Dedifferentiated amniotic fluid mesenchymal stem cell (primary cell): ENCODE results near the gene VPS8.

Experiments
- DNase-seq: peaks from one replicate; pipeline ENCODE4 v3.0.0-alpha.2; 2016; ENCODE audit errors: extremely low spot score

VPS8 gene

DNA sequence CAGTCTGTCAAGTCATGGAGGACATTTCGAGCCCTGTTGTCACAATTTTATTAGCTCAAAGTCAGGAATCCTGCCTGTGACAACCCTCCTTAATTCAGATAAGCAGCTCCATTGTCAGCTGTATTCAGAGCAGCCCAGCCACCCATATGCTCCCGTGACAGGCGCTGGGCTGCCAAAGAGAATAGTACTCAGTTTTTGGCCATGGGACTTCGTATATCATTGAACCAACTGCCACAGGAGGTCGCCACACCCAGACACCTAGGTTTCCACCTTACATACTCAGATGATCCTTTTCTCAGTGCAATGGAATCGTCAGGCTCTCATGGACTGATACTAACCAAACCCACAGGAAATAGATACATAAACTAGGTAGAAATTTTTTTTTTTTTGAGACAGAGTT, 240.7 kb downstream of the VPS8 start:
- DNase-seq, result no peak

DNA sequence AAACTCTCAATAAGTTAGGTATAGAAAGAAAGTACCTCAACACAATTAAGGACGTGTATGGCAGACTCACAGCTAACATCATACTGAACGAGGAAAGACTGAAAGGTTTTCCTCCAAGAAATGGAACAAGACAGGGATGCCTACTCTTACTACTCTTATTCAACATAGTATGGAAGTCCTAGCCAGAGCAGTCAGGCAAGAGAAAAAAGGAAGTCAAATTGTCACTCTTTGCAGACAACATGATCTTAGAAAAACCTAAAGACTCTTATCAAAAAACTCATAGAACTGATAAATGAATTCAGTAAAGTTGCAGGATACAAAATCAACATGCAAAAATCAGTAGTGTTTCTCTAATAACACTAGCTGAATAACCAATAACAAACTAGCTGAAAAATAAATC, 244.9 kb downstream of the VPS8 start:
- no peak for DNase-seq

DNA sequence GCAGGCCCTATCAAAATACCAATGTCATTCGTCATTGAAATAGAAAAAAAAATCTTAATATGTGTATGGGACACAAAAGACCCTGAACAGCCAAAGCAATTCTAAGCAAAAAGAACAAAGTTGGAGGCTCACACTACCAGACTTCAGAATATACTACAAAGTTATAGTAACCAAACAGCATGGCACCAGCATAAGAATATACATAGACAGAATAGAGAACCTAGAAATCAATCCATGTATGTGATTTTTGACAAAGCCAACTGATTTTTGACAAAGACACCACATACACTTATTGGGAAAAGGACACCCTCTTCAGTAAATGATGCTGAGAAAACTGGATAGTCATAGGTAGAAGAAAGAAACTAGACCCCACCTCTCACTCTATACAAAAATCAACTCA, 245.9 kb downstream of the VPS8 start:
- no peak for DNase-seq

DNA sequence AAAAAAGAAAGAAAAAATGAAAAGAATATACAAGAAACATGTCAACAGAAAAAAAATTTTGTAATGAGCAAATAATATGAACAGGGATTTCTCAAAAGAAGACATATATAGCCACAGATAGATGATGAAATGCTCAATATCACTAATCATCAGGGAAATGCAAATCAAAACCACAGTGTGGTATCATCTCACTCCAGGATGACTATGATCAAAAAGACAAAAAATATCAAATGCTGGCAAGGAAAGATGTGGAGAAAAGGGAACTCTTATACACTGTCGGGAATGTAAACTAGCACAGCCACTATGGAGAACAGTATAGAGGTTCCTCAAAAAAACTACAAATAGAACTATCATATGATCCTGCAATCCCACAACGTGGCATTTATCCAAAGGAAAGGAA, 246.8 kb downstream of the VPS8 start:
- DNase-seq, result no peak

DNA sequence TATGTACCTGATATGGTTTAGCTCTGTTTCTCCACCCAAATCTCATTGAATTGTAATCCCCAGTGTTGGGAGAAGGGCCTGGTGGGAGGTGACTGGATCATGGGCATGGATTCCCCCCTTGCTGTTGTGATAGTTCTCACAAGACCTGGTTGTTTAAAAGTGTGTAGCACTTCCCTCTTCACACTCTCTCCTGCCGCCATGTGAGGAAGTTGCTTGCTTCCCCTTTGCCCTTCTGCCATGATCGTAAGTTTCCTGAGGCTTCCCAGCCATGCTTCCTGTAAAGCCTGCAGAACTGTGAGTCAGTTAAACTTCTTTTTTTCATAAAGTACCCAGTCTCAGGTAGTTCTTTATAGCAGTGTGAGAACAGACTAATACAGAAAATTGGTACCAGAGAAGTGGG, 247.8 kb downstream of the VPS8 start:
- no peak for DNase-seq

DNA sequence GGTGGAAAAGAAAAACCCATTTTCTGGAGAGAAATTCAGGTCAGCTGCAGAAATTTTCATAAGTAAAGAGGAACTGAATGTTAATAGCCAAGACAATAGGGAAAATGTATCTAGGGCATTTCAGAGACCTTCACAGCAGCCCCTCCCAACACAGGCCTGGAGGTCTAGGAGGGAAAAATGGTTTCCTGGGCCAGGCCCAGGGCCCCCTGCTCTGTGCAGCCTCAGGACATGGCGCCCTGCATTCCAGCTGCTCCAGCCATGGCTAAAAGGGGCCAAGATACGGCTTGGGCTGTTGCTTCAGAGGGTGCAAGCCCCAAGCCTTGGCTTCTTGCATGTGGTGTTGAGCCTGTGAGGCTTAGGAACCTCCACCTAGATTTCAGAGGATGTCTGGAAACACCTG, 248.7 kb downstream of the VPS8 start:
- DNase-seq, result no peak

DNA sequence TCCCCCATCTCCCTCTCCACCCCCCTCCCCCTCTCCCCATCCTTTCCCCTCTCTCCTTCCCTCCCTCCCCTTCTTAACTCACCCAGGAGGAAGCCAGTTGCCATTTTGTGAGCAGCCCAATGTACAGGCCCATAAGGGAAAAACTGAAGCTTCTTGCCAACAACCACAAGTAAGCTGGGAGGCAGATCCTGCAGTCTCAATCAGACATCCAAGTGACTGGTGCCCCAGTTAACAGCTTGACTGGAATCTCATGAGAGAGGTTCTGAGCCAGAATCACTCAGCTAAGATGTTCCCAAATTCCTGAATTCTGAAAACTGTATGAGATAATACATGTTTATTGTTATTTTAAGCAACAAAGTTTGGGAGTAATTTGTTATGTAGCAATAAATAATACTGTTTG, 250.2 kb downstream of the VPS8 start:
- DNase-seq, result no peak

DNA sequence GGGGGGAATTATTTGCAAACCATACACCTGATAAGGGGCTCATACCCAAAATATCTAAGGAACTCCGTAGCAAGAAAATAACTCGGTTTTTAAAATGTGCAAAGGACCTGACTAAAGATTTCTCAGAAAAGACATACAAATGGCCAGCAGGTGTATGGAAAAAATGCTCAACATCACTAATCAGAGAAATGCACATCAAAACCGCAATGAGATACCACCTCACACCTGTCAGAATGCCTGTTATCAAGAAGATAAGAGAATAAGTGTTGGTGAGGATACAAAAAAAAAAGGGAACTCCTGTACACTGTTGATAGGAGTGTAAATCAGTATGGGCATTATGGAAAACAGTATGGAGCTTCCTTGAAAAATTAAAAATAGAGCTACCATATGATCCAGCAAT, 251.5 kb downstream of the VPS8 start:
- DNase-seq, result no peak

DNA sequence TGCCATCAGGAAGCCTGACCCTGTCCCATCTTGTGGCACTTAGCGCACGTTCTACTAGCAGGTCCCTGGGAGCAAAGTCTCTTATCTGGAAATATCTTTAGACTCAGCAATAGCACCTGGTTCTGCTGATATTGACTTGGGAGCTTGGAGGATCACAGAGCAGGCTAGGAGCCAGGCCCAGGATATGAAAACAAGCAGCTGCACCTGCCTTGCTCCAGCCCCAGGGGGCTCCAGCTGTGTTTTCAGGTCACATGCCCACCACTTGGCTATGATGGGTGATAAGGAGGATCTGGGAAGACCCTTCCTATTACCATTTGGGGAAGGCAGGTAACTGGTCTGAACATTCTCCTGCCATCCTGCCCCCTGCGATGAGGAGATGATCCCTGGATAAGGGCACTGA, 253.1 kb downstream of the VPS8 start:
- no peak for DNase-seq

DNA sequence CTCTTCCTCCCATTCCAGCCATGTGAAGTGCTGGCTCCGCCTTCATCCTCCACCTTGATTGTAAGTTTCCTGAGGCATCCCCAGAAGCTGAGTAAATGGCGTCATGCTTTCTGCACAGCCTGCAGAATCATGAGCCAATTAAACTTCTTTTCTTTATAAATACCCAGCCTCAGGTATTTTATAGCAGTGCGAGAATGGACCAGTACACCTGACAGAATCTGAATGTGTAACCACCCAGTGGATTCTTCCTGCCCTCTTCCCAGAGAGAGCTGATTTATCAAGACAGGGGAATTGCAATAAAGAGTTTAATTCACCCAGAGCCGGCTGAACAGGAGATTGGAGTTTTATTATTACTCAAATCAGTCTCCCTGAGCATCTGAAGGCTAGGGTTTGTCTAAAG, 254.3 kb downstream of the VPS8 start:
- no peak for DNase-seq

DNA sequence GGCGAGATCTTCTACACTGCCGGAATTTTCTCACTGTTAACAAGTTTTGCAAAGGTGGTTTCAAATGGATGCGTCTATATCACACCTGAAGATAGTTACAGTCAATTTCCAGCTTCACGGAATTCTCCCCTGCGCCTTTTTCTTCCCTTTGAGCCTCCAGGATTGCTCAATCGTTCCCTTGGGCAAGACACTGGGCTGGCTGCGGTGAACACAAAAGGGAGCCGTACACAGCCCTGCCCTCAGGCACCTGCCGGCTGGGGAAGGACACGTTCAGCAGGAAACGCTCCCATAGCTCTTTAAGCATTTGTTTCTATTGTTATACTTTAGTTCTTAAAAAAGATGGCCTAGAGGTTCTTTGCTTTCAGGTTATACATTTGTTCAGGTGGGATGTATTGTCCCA, 255.2 kb downstream of the VPS8 start:
- DNase-seq, result no peak

DNA sequence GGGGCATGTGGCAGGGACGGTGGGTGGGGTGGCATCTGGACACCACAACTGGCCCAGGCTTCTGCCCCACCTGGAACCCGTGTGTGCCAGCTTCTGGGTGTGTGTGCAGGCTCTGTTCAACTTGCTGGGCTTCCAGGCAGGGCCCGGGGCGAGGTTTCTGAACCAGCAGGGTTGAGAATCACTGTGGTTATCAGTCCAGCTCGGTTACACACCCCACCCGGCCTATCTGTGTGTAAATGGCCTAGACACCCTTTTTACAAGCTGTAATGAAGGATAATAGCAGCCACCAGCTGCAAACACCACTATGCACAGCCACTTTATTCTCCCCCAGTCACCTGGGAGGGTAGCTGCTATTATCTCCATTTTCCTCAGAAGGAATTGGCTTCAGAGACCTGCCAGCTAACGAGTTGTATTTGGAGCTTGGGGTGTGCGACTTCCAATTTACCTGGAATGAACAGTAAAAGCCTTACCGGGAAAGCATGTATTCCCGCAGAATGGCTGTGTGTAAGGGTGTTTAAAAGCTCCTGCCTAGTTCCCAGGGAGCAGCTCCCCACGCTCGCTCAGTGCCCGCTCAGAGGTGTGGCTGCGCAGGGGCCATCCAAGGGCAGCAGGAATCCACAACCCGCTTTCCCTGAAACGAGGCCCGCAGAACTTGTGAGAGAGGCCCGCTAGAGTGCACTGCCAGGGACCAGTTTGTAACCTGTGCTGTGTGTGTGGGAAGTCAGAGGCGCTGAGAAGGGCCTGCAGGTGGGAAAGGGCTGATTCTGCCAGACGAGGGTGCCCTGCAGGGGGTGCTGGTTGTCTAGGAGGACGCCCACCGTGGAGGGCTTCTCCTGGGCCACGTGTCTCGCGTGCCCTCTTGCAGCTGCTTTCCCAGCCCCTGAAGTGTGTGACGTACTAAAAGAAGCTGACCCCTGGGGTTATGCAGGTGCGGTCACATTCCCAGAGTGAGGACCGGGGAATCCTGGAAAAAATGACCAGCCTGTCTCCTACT, 257.4 kb downstream of the VPS8 start:
- no peak for DNase-seq

DNA sequence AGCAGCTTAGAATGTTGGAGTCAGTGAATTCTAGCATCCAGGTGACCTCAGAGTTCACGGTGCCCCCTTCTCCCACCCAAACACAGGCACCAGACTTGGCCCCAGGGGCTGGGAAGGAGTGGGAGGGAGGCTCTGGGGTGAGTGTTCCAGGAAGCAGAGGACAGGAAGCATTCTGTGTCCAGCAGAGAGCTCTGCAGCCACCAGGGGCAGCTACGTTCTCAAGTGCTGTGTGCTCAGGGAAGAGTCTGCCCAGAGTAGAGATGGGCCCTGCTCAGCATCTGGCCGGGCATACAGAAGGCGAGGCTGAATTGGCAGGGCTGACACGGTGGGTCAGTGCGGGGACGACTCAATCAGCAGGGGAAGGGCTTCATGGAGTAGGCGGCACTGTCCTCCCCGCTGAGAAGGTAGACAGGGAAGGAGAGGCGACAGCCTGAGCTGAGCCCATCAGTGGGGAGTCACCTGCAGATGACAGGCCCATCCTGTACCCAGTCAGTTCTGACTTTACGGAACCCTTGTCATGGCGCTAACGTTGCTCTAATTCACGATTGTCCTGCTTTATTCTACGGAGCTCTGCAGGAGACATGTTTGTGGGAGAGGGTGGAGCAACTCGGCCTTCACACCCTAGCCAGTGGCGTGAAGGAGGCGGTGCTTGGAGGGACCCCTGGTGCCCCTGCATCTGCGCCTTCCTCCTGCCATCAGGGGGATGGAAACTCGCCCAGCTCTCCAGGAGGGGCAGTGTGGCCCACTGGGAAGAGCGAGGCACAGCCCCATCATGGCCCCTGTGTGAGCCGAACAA, 258.7 kb downstream of the VPS8 start:
- no peak for DNase-seq

DNA sequence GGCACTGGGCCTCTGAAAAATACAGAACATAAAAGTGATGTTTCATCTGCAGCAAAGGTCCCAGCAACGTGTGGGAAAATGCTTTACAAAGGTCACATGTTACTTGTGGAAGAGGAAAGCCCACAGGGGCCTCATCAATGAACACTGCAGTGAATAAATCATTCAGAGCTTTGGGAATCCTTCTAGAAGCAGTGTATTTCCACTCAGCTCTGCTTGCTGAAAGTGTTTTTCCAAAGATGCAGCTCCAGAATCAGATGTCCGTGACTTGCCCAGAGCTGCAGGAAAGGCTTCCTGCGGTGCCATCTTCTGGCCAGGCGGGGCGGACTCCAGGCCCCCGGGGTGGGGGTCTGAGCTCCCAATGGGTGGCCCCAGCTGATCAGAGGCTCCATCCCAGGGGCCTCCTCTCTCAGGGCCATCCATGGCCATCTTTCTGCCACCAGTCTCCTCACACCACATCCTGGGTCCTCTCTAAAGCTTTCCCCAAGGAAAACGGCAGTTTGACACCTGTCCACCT, 259.4 kb downstream of the VPS8 start:
- DNase-seq, result no peak

DNA sequence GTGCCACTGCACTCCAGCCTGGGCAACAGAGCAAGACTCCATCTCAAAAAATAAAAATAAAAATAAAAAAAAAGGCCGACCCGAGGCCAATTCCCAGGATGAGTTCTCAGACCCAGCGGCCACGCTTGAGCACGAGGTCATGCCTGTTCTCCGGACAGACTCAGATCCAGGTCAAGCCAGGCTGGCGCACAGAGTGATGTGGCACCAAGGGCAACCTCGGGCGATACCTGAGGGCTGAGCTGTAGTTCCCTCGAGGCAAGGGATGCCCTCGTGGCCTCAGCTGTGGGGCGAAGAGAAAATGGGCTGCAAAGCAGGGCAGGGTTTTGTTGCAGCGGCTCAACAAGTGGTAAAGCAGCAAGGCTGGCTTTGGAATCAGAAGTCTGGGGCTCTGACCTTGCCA, 263.6 kb downstream of the VPS8 start:
- no peak for DNase-seq

DNA sequence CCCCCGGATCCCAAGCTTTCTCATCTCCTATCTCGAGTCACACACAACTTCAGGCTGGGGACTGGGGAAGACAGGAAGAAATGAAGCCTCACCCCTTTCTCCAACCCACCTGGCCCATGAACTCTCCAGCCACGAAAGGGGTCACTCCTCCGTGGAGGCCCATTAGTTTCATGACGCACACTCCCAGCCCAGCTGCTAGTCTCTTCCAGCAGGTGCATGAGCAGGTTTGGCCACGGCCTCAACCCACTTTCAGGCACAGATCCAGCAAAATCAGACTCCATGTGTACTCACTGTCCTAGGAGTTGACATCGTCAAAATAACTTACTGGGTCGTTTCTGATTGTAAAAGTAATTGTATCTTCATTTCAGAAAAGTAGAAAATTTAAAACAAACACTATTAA, 264.3 kb downstream of the VPS8 start:
- DNase-seq, result no peak

DNA sequence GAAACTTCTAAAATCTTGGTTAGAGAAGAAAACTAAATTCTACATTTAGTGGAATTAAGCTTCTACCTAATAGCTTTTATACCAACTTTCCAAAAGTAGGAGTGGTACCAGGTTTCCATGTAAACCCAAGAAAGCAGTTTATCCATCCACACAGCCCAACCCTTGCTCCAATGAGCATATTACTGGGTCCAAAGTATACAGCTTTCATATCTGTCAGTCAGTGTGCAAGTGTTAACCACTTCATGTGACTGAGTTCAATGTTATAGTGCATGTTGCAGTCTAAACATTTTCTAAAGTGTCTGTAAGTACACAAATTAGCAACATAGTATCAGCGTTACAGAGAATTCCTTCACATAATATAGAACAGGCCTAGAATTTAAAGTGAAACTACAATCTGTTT, 267.7 kb downstream of the VPS8 start:
- no peak for DNase-seq

DNA sequence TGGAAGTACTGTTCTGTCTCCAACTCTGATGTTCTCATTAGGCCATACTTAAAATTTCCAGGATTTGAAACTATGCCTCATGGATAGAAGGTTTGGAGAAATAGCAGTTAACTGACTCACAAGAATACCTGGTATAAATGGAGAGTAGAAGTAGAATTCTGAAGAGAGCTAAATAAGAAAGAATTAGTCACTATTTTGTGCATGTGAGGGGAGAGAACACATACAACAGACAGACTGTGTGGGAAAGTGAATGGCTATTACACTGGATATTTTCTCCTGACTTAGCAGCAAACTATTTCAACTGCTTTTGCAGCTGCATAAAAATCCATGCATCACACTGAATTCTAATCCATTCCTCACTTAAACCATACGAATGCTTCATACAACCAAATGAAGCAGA, 269.6 kb downstream of the VPS8 start:
- DNase-seq, result no peak

DNA sequence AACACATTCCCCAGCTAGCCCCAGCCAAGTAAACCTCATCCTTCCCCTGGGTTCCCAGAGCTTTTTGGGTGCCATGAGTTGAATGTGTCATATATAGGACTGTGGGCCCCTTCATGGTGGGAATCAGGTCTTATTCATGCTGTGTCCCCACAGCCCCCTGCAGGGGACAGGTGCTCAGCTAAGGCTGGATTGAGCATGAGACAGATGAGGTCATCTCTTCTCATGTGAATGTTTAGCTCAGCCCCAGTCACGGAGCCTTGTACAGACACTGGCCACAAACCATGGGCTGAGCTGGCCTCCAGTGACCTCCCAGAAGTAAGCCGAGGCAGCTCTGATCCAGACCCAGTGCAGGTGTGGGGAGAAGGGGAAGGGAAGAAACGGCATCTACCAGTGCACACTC, 270.2 kb downstream of the VPS8 start:
- no peak for DNase-seq

DNA sequence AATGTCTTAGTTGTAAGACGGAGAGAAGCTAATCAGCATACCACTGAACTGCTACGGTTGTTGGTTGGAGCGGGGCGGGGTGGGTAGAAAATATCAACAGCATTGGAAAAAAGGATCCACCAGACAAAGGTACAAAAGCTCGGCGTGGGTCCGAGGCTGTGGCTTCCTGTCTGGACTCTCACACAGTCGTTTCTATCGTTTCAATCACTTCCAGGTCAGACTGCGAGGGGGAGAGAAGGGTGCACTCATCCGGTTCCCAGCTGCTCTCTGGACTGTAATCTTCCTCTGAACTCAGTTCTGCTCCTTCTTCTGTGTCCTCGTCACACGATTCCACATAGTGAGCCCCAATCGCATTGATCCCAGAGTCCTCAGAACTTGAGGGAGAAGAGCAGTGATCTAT, 270.9 kb downstream of the VPS8 start:
- DNase-seq, result no peak

DNA sequence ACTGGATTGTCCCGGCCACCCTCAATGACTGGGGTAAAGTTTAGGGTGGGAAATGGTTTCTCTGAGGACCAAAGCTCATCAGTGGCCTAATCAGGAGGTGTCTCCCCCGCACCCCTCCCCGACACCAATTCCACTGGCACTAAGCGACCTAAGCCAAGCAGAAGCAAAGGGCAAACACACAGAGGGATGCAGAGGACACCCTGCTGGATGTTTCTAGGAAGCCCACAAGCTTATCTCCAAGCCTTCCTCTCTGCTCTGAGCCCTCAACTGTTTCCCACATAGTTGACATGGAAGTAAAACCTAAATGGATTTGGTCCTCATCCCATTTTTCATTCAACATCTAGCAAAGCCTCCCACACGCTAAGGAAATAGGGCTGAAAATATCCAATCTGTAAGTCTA, 272.4 kb downstream of the VPS8 start:
- no peak for DNase-seq

DNA sequence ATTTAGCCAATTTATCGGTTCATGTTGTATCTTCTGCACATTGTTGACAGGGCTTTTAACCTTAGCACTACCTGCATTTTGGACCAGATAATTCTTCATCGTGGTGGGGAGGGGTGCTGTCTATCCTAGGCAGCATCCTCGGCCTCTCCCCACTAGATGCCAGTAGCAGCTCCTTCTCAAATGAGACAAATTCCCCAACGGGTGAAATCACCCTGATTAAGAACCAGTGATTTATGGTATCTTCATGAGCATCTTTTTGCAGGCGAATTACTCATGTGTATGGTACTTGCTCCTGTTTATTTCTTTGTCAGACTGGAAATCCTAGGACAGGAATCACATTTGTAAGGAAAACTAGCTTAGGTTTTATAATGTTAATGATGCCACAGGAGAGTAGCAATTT, 272.9 kb downstream of the VPS8 start:
- DNase-seq, result no peak

DNA sequence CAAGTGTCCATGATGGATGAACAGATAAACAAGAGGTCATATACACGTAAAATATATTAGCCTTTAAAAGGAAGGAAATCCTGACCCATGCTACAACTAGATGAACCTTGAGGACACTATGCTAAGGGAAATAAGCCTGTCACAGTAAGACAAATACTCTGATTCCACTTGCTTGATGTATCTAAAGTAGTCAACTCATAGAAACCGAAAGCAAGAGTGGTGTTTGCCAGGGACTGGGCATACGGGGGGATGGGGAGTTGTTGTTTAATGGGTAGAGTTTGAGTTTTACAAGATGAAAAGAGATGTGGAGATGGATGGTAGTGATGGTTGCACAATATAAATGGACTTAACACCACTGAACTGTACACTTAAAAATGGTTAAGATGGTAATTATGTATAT, 275.5 kb downstream of the VPS8 start:
- no peak for DNase-seq
